GM23338 (cell line): ENCODE data around the gene BTNL8. TPM values are rescaled to one million over a fixed set of nuclear protein-coding genes. Genes with fewer than 3 reads are reported as not detected.

Experiments used
- ATAC-seq: fragments of 200-7000 bp; cut with Tn5 transposase; 3 replicates; pipeline ENCODE4 v1.9.1; 2020
- DNase-seq: peaks from one replicate; pipeline ENCODE4 v3.0.0-alpha.2; 2015; ENCODE audit warnings: low spot score
- H2AFZ ChIP-seq: fragments of 200-600 bp; sonication (generic); 2 replicates; pipeline ENCODE4 v1.8.0; 2016; ENCODE audit warnings: antibody characterized with exemption, mild to moderate bottlenecking, moderate library complexity
- H3F3A ChIP-seq: fragments of 200-600 bp; sonication (generic); replicated peaks from 2 replicates; pipeline ENCODE4 v1.8.0; 2017; ENCODE audit warnings: antibody characterized with exemption, mixed run types, low read depth
- H3K27ac ChIP-seq: fragments of 200-600 bp; sonication (generic); 2 replicates; pipeline ENCODE4 v1.6.1; 2016; ENCODE audit warnings: low read depth
- H3K27me3 ChIP-seq: fragments of 200-600 bp; sonication (generic); 2 replicates; pipeline ENCODE4 v1.8.0; 2016; ENCODE audit warnings: mild to moderate bottlenecking, mixed run types, moderate library complexity; ENCODE audit not compliant: insufficient read depth
- H3K36me3 ChIP-seq: fragments of 200-600 bp; sonication (generic); 2 replicates; pipeline ENCODE4 v1.8.0; 2016; ENCODE audit warnings: mild to moderate bottlenecking; ENCODE audit not compliant: insufficient read depth
- H3K4me1 ChIP-seq: fragments of 200-600 bp; sonication (generic); 2 replicates; pipeline ENCODE4 v1.8.0; 2016; ENCODE audit warnings: mild to moderate bottlenecking, moderate library complexity; ENCODE audit not compliant: insufficient read depth
- H3K4me2 ChIP-seq: fragments of 200-600 bp; sonication (generic); 2 replicates; pipeline ENCODE4 v1.7.1; 2017; ENCODE audit warnings: mixed run types
- H3K4me3 ChIP-seq: fragments of 200-600 bp; sonication (generic); 2 replicates; pipeline ENCODE4 v1.6.1; 2016; ENCODE audit warnings: mixed run types
- H3K79me2 ChIP-seq: fragments of 200-600 bp; sonication (generic); replicated peaks from 2 replicates; pipeline ENCODE4 v1.8.0; 2017; ENCODE audit warnings: mild to moderate bottlenecking; ENCODE audit not compliant: insufficient read depth
- H3K9me2 ChIP-seq: fragments of 200-600 bp; sonication (generic); 2 replicates; pipeline ENCODE4 v1.8.0; 2017; ENCODE audit not compliant: insufficient read depth
- H4K20me1 ChIP-seq: fragments of 200-600 bp; sonication (generic); replicated peaks from 2 replicates; pipeline ENCODE4 v1.8.0; 2017; ENCODE audit warnings: mild to moderate bottlenecking; ENCODE audit not compliant: insufficient read depth
- H3K27ac Mint-ChIP-seq: 2 replicates; pipeline ENCODE4 v1.8.0; 2020; ENCODE audit warnings: inconsistent platforms, mild to moderate bottlenecking, moderate library complexity, mixed read lengths
- H3K27me3 Mint-ChIP-seq: 3 replicates; pipeline ENCODE4 v1.8.0; 2022; ENCODE audit warnings: low read depth, mild to moderate bottlenecking, moderate library complexity, mixed read lengths, inconsistent platforms; ENCODE audit not compliant: insufficient read depth, poor library complexity
- H3K36me3 Mint-ChIP-seq: 3 replicates; pipeline ENCODE4 v1.8.0; 2021; ENCODE audit warnings: low read depth, mild to moderate bottlenecking, inconsistent platforms, moderate library complexity, mixed read lengths
- H3K4me1 Mint-ChIP-seq: 3 replicates; pipeline ENCODE4 v1.8.0; 2020; ENCODE audit warnings: mild to moderate bottlenecking, inconsistent platforms, mixed read lengths
- H3K4me3 Mint-ChIP-seq: 3 replicates; pipeline ENCODE4 v1.8.0; 2021; ENCODE audit warnings: moderate library complexity, mild to moderate bottlenecking, inconsistent platforms, mixed read lengths
- H3K9me3 Mint-ChIP-seq: 3 replicates; pipeline ENCODE4 v1.8.0; 2020; ENCODE audit warnings: moderate library complexity, mild to moderate bottlenecking, inconsistent platforms, mixed read lengths
- CREB1 ChIP-seq: fragments of 250-450 bp; sonication (Bioruptor Pico); IDR thresholded peaks from 2 replicates; pipeline ENCODE4 v1.5.0; 2020; ENCODE audit warnings: low read depth, mild to moderate bottlenecking, moderate library complexity
- CTCF ChIP-seq, 2 experiments: fragments of 200-600 bp in 1 of 2; sonication (generic) in 1 of 2; conservative IDR thresholded peaks; 2 replicates each; pipeline versions ENCODE4 v1.5.1 to v1.6.1; 2016 to 2017; ENCODE audit warnings: antibody characterized with exemption in 2 of 2, low read depth in 2 of 2, mild to moderate bottlenecking in 2 of 2, moderate library complexity in 1 of 2
- ETS1 ChIP-seq: IDR thresholded peaks from 2 replicates; pipeline ENCODE4 v1.6.1; 2016; ENCODE audit warnings: antibody characterized with exemption
- JUNB ChIP-seq: IDR thresholded peaks from one replicate; pipeline ENCODE4 v1.6.1; 2016; ENCODE audit warnings: antibody characterized with exemption; ENCODE audit not compliant: unreplicated experiment
- POLR2AphosphoS5 ChIP-seq: IDR thresholded peaks from 2 replicates; pipeline ENCODE4 v1.6.1; 2016; ENCODE audit warnings: antibody characterized with exemption, low read depth
- STAT1 ChIP-seq: IDR thresholded peaks from one replicate; pipeline ENCODE4 v1.6.1; 2016; ENCODE audit warnings: antibody characterized with exemption; ENCODE audit not compliant: unreplicated experiment
- ZNF114 ChIP-seq: fragments of 250-450 bp; sonication (Bioruptor Pico); IDR thresholded peaks from 2 replicates; pipeline ENCODE4 v1.5.0; 2020; ENCODE audit warnings: mild to moderate bottlenecking, moderate library complexity
- polyA plus RNA-seq: library from polyadenylated mRNA; unstranded; fragments of >200 nt; fragmentation: Nextera tagmentation; extraction: Ambion mirVana; gene quantifications from 2 replicates; pipeline ENCODE4 v1.2.1, GENCODE V29; 2016
- total RNA-seq: library from RNA; depleted of rRNA; stranded (reverse); fragments of >200 nt; shearing (Covaris generic); gene quantifications from 2 replicates; pipeline ENCODE4 v1.2.3, GENCODE V29; 2014
- TF ChIP-seq, protein P1 (sequence below): IDR thresholded peaks from one replicate; pipeline ENCODE4 v1.6.1; 2018; ENCODE audit warnings: antibody characterized with exemption; ENCODE audit not compliant: unreplicated experiment
- TF ChIP-seq, protein P2 (sequence below): fragments of 250-450 bp; sonication (Bioruptor Pico); IDR thresholded peaks from 2 replicates; pipeline ENCODE4 v1.5.0; 2020; ENCODE audit warnings: mild to moderate bottlenecking, moderate library complexity

BTNL8 gene
- total and polyA plus RNA-seq, 2 experiments from 2014 or later = 0.23 TPM; not detected in 1

- H3F3A ChIP-seq = no peaks in the 10 kb centered on the region; the same call in 1 of the 2 replicates
- Mint-ChIP-seq H3K27ac (no peak overlapping the region), H3K9me3 (peaks cover 50% of the 10 kb centered on the region), H3K4me3 (no peak overlapping the region), H3K27me3 (peaks cover 7% of the 10 kb centered on the region), H3K4me1 (peaks cover 5% of the 10 kb centered on the region; the same call in 2 of the 3 replicates), H3K36me3 (peaks cover 95% of the 10 kb centered on the region)
- H3K79me2 ChIP-seq = peaks cover 34% of the 10 kb centered on the region
- H3K4me1 ChIP-seq = no peaks in the 10 kb centered on the region
- no peak for ATAC-seq
- no peak overlapping the region for H2AFZ ChIP-seq
- no peak for DNase-seq
- H3K27ac ChIP-seq = no peak overlapping the region
- peaks cover 16% of the 10 kb centered on the region for H4K20me1 ChIP-seq
- TF ChIP-seq POLR2AphosphoS5 (no peak), ETS1 (no peak), CTCF (conservative IDR thresholded peaks at IDR 0.05; ENCODE audit: low read depth in 2 of 2) (no peak), JUNB (no peak), ZNF114 (CRISPR knock-in tag) (no peak), STAT1 (no peak), CREB1 (CRISPR knock-in tag) (no peak)
- TF ChIP-seq, protein P1, sequence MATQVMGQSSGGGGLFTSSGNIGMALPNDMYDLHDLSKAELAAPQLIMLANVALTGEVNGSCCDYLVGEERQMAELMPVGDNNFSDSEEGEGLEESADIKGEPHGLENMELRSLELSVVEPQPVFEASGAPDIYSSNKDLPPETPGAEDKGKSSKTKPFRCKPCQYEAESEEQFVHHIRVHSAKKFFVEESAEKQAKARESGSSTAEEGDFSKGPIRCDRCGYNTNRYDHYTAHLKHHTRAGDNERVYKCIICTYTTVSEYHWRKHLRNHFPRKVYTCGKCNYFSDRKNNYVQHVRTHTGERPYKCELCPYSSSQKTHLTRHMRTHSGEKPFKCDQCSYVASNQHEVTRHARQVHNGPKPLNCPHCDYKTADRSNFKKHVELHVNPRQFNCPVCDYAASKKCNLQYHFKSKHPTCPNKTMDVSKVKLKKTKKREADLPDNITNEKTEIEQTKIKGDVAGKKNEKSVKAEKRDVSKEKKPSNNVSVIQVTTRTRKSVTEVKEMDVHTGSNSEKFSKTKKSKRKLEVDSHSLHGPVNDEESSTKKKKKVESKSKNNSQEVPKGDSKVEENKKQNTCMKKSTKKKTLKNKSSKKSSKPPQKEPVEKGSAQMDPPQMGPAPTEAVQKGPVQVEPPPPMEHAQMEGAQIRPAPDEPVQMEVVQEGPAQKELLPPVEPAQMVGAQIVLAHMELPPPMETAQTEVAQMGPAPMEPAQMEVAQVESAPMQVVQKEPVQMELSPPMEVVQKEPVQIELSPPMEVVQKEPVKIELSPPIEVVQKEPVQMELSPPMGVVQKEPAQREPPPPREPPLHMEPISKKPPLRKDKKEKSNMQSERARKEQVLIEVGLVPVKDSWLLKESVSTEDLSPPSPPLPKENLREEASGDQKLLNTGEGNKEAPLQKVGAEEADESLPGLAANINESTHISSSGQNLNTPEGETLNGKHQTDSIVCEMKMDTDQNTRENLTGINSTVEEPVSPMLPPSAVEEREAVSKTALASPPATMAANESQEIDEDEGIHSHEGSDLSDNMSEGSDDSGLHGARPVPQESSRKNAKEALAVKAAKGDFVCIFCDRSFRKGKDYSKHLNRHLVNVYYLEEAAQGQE = no peak
- TF ChIP-seq, protein P2, sequence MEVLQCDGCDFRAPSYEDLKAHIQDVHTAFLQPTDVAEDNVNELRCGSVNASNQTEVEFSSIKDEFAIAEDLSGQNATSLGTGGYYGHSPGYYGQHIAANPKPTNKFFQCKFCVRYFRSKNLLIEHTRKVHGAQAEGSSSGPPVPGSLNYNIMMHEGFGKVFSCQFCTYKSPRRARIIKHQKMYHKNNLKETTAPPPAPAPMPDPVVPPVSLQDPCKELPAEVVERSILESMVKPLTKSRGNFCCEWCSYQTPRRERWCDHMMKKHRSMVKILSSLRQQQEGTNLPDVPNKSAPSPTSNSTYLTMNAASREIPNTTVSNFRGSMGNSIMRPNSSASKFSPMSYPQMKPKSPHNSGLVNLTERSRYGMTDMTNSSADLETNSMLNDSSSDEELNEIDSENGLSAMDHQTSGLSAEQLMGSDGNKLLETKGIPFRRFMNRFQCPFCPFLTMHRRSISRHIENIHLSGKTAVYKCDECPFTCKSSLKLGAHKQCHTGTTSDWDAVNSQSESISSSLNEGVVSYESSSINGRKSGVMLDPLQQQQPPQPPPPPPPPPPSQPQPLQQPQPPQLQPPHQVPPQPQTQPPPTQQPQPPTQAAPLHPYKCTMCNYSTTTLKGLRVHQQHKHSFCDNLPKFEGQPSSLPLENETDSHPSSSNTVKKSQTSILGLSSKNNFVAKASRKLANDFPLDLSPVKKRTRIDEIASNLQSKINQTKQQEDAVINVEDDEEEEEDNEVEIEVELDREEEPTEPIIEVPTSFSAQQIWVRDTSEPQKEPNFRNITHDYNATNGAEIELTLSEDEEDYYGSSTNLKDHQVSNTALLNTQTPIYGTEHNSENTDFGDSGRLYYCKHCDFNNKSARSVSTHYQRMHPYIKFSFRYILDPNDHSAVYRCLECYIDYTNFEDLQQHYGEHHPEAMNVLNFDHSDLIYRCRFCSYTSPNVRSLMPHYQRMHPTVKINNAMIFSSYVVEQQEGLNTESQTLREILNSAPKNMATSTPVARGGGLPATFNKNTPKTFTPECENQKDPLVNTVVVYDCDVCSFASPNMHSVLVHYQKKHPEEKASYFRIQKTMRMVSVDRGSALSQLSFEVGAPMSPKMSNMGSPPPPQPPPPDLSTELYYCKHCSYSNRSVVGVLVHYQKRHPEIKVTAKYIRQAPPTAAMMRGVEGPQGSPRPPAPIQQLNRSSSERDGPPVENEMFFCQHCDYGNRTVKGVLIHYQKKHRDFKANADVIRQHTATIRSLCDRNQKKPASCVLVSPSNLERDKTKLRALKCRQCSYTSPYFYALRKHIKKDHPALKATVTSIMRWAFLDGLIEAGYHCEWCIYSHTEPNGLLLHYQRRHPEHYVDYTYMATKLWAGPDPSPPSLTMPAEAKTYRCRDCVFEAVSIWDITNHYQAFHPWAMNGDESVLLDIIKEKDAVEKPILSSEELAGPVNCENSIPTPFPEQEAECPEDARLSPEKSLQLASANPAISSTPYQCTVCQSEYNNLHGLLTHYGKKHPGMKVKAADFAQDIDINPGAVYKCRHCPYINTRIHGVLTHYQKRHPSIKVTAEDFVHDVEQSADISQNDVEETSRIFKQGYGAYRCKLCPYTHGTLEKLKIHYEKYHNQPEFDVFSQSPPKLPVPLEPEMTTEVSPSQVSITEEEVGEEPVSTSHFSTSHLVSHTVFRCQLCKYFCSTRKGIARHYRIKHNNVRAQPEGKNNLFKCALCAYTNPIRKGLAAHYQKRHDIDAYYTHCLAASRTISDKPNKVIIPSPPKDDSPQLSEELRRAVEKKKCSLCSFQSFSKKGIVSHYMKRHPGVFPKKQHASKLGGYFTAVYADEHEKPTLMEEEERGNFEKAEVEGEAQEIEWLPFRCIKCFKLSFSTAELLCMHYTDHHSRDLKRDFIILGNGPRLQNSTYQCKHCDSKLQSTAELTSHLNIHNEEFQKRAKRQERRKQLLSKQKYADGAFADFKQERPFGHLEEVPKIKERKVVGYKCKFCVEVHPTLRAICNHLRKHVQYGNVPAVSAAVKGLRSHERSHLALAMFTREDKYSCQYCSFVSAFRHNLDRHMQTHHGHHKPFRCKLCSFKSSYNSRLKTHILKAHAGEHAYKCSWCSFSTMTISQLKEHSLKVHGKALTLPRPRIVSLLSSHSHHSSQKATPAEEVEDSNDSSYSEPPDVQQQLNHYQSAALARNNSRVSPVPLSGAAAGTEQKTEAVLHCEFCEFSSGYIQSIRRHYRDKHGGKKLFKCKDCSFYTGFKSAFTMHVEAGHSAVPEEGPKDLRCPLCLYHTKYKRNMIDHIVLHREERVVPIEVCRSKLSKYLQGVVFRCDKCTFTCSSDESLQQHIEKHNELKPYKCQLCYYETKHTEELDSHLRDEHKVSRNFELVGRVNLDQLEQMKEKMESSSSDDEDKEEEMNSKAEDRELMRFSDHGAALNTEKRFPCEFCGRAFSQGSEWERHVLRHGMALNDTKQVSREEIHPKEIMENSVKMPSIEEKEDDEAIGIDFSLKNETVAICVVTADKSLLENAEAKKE (CRISPR knock-in tag) = no peak
- no peak overlapping the region for H3K4me3 ChIP-seq
- H3K27me3 ChIP-seq = peaks cover 4% of the 10 kb centered on the region; the same call in 1 of the 2 replicates
- H3K9me2 ChIP-seq = peaks cover 4% of the 10 kb centered on the region; the same call in 1 of the 2 replicates
- H3K36me3 ChIP-seq = peaks cover 45% of the 10 kb centered on the region
- no peak overlapping the region for H3K4me2 ChIP-seq
Measured at GRCh38 chr5:180853121-180853847, 45.7 kb upstream of the BTNL8 start.
